Right lobe of liver (tissue), 4 donors: ENCODE data around the gene FOXO3B.
"Not testable (repeated sequence)": the region's sequence is repeated elsewhere in the genome, so short reads cannot be mapped to it uniquely, and the experiment has no call there.

ENCODE experiments used
- POLR2A ChIP-seq: fragments of 450-650 bp; IDR thresholded peaks from one replicate; pipeline ENCODE4 v1.6.1; 2017; ENCODE audit warnings: antibody characterized with exemption, mild to moderate bottlenecking
- TF ChIP-seq, protein P1 (sequence below), 4 donors: fragments of 200-600 bp in 3 of 4; fragments of 450-650 bp in 1 of 4; IDR thresholded peaks; one replicate each; pipeline versions ENCODE4 v1.5.1 to v1.8.0; 2016 to 2022; ENCODE audit warnings: antibody characterized with exemption in 4 of 4, mild to moderate bottlenecking in 2 of 4
- donor health status: DM: no; HTN: no; CAD: no.
- donor health status: DM: no; HTN: no; CAD: no.
- donor health status: DM: no; HTN: yes; CAD: no.

DNA sequence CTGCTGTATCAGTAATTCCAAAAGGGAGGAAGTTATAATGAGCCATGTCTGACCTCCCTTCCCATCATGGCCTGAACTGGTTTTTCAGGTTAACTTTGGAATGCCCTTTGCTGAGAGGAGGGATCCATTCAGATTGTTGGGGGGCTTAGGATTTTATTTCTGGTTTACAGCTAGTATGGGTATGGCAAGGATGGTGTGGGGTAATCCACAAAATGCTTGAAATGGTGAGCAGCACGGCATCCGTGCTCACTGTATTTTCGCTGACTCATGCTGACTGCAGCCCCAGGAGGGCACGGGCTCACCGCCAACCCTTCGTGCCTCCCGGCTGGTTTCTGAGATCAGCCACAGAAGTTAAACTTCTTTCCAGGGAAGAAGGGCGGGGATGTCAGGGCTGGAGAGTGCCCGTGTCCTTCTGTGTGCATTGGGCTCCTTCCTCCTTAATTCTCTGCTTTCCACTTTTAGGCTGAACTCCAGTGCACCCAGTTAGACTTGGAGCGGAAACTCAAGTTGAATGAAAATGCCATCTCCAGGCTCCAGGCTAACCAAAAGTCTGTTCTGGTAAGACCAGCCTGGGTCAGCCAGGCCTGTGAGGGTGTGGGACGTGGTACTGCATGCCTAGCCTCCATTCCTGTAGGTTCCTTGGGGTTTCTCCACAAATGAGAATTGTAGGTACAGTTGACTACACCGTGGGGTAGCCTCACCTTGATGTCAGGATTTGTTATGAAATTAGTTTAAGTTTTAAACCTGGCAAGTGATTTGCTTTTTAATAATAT, 39.8 kb upstream of the FOXO3B start:
- TF ChIP-seq, protein P1, sequence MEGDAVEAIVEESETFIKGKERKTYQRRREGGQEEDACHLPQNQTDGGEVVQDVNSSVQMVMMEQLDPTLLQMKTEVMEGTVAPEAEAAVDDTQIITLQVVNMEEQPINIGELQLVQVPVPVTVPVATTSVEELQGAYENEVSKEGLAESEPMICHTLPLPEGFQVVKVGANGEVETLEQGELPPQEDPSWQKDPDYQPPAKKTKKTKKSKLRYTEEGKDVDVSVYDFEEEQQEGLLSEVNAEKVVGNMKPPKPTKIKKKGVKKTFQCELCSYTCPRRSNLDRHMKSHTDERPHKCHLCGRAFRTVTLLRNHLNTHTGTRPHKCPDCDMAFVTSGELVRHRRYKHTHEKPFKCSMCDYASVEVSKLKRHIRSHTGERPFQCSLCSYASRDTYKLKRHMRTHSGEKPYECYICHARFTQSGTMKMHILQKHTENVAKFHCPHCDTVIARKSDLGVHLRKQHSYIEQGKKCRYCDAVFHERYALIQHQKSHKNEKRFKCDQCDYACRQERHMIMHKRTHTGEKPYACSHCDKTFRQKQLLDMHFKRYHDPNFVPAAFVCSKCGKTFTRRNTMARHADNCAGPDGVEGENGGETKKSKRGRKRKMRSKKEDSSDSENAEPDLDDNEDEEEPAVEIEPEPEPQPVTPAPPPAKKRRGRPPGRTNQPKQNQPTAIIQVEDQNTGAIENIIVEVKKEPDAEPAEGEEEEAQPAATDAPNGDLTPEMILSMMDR (IDR thresholded peaks at IDR 0.05) = not testable (repeated sequence)
- TF ChIP-seq POLR2A = not testable (repeated sequence)
